ENCODE data around the gene TWIST2.

Gene TWIST2

GRCh38 chr2:238913931-238914647 lies 66.2 kb downstream of the TWIST2 start:
- Histone ChIP-seq H3K36me3 (ENCODE audit: control insufficient read depth, insufficient read depth, low read length) (no peaks in the 10 kb centered on the region), H3K4me3 (ENCODE audit: low read depth, low read length) (no peak overlapping the region), H3K27me3 (ENCODE audit: control insufficient read depth, insufficient read depth, low read length) (no peaks in the 10 kb centered on the region), H3K9me3 (ENCODE audit: control insufficient read depth, insufficient read depth, low read depth, low read length) (peaks cover 7% of the 10 kb centered on the region; the same call in 1 of the 2 replicates), H3K27ac (ENCODE audit: low read depth, low read length) (no peak overlapping the region), H3K4me1 (ENCODE audit: control insufficient read depth, insufficient read depth, low read length) (peaks cover 11% of the 10 kb centered on the region; the same call in 1 of the 2 replicates), H3K9ac (ENCODE audit: low read length) (no peak overlapping the region)

- no peak overlapping the region for H3K27ac ChIP-seq (ENCODE audit: low read depth, low read length)
- H3K36me3 ChIP-seq (ENCODE audit: control insufficient read depth, insufficient read depth, low read length), result no peaks in the 10 kb centered on the region
- H3K4me1 ChIP-seq (ENCODE audit: control insufficient read depth, insufficient read depth, low read length), result peaks cover 6% of the 10 kb centered on the region; the same call in 1 of the 2 replicates
- H3K9me3 ChIP-seq (ENCODE audit: control insufficient read depth, insufficient read depth, low read depth, low read length), result peaks cover 7% of the 10 kb centered on the region; the same call in 1 of the 2 replicates
- H3K27me3 ChIP-seq (ENCODE audit: control insufficient read depth, insufficient read depth, low read length), result no peaks in the 10 kb centered on the region
- H3K4me3 ChIP-seq (ENCODE audit: low read depth, low read length), result no peak overlapping the region
- H3K9ac ChIP-seq (ENCODE audit: low read length), result no peak overlapping the region
Observed at GRCh38 chr2:238914648-238915015, 66.7 kb downstream of the TWIST2 start.

GRCh38 chr2:238915196-238915595 lies 67.3 kb downstream of the TWIST2 start:
- Histone ChIP-seq H3K4me3 (ENCODE audit: low read depth, low read length) (no peak overlapping the region), H3K27me3 (ENCODE audit: control insufficient read depth, insufficient read depth, low read length) (no peaks in the 10 kb centered on the region), H3K4me1 (ENCODE audit: control insufficient read depth, insufficient read depth, low read length) (peaks cover 5% of the 10 kb centered on the region; the same call in 1 of the 2 replicates), H3K9me3 (ENCODE audit: control insufficient read depth, insufficient read depth, low read depth, low read length) (peaks cover 7% of the 10 kb centered on the region; the same call in 1 of the 2 replicates), H3K27ac (ENCODE audit: low read depth, low read length) (no peak overlapping the region), H3K36me3 (ENCODE audit: control insufficient read depth, insufficient read depth, low read length) (no peaks in the 10 kb centered on the region), H3K9ac (ENCODE audit: low read length) (no peak overlapping the region)

- Histone ChIP-seq H3K9me3 (ENCODE audit: control insufficient read depth, insufficient read depth, low read depth, low read length) (peaks cover 7% of the 10 kb centered on the region; the same call in 1 of the 2 replicates), H3K27ac (ENCODE audit: low read depth, low read length) (no peak overlapping the region), H3K9ac (ENCODE audit: low read length) (no peak overlapping the region), H3K4me1 (ENCODE audit: control insufficient read depth, insufficient read depth, low read length) (peaks cover 5% of the 10 kb centered on the region; the same call in 1 of the 2 replicates), H3K4me3 (ENCODE audit: low read depth, low read length) (no peak overlapping the region), H3K27me3 (ENCODE audit: control insufficient read depth, insufficient read depth, low read length) (no peaks in the 10 kb centered on the region), H3K36me3 (ENCODE audit: control insufficient read depth, insufficient read depth, low read length) (no peaks in the 10 kb centered on the region)
Observed at GRCh38 chr2:238915596-238915995, 67.7 kb downstream of the TWIST2 start.

- H3K9ac ChIP-seq (ENCODE audit: low read length), result no peak overlapping the region
- peaks cover 5% of the 10 kb centered on the region; the same call in 1 of the 2 replicates for H3K4me1 ChIP-seq (ENCODE audit: control insufficient read depth, insufficient read depth, low read length)
- no peaks in the 10 kb centered on the region for H3K27me3 ChIP-seq (ENCODE audit: control insufficient read depth, insufficient read depth, low read length)
- no peak overlapping the region for H3K4me3 ChIP-seq (ENCODE audit: low read depth, low read length)
- H3K36me3 ChIP-seq (ENCODE audit: control insufficient read depth, insufficient read depth, low read length), result no peaks in the 10 kb centered on the region
- no peak overlapping the region for H3K27ac ChIP-seq (ENCODE audit: low read depth, low read length)
- peaks cover 7% of the 10 kb centered on the region; the same call in 1 of the 2 replicates for H3K9me3 ChIP-seq (ENCODE audit: control insufficient read depth, insufficient read depth, low read depth, low read length)
Observed at GRCh38 chr2:238916176-238916874, 68.4 kb downstream of the TWIST2 start.

- H3K36me3 ChIP-seq (ENCODE audit: control insufficient read depth, insufficient read depth, low read length), result no peaks in the 10 kb centered on the region
- no peak overlapping the region for H3K27ac ChIP-seq (ENCODE audit: low read depth, low read length)
- peaks cover under 1% of the 10 kb centered on the region; the same call in 1 of the 2 replicates for H3K4me1 ChIP-seq (ENCODE audit: control insufficient read depth, insufficient read depth, low read length)
- H3K9ac ChIP-seq (ENCODE audit: low read length), result no peak overlapping the region
- no peaks in the 10 kb centered on the region for H3K27me3 ChIP-seq (ENCODE audit: control insufficient read depth, insufficient read depth, low read length)
- H3K4me3 ChIP-seq (ENCODE audit: low read depth, low read length), result no peak overlapping the region
- H3K9me3 ChIP-seq (ENCODE audit: control insufficient read depth, insufficient read depth, low read depth, low read length), result peaks cover 7% of the 10 kb centered on the region; the same call in 1 of the 2 replicates
Observed at GRCh38 chr2:238916875-238917590, 69.1 kb downstream of the TWIST2 start.

- no peaks in the 10 kb centered on the region for H3K36me3 ChIP-seq (ENCODE audit: control insufficient read depth, insufficient read depth, low read length)
- H3K4me1 ChIP-seq (ENCODE audit: control insufficient read depth, insufficient read depth, low read length), result no peaks in the 10 kb centered on the region; the same call in 1 of the 2 replicates
- H3K27me3 ChIP-seq (ENCODE audit: control insufficient read depth, insufficient read depth, low read length), result no peaks in the 10 kb centered on the region; the same call in 1 of the 2 replicates
- H3K9me3 ChIP-seq (ENCODE audit: control insufficient read depth, insufficient read depth, low read depth, low read length), result peaks cover 7% of the 10 kb centered on the region; the same call in 1 of the 2 replicates
- H3K9ac ChIP-seq (ENCODE audit: low read length), result no peak overlapping the region
- no peak overlapping the region for H3K4me3 ChIP-seq (ENCODE audit: low read depth, low read length)
- no peak overlapping the region for H3K27ac ChIP-seq (ENCODE audit: low read depth, low read length)
Observed at GRCh38 chr2:238919307-238919706, 71.4 kb downstream of the TWIST2 start.

- no peak overlapping the region for H3K27ac ChIP-seq (ENCODE audit: low read depth, low read length)
- no peak overlapping the region for H3K4me3 ChIP-seq (ENCODE audit: low read depth, low read length)
- no peaks in the 10 kb centered on the region for H3K36me3 ChIP-seq (ENCODE audit: control insufficient read depth, insufficient read depth, low read length)
- H3K9me3 ChIP-seq (ENCODE audit: control insufficient read depth, insufficient read depth, low read depth, low read length), result peaks cover 4% of the 10 kb centered on the region; the same call in 1 of the 2 replicates
- H3K4me1 ChIP-seq (ENCODE audit: control insufficient read depth, insufficient read depth, low read length), result no peaks in the 10 kb centered on the region; the same call in 1 of the 2 replicates
- H3K9ac ChIP-seq (ENCODE audit: low read length), result no peak overlapping the region
- H3K27me3 ChIP-seq (ENCODE audit: control insufficient read depth, insufficient read depth, low read length), result no peaks in the 10 kb centered on the region; the same call in 1 of the 2 replicates
Observed at GRCh38 chr2:238920053-238920452, 72.2 kb downstream of the TWIST2 start.

GRCh38 chr2:238920601-238921001 lies 72.7 kb downstream of the TWIST2 start:
- H3K9ac ChIP-seq (ENCODE audit: low read length), result no peak overlapping the region
- no peaks in the 10 kb centered on the region for H3K36me3 ChIP-seq (ENCODE audit: control insufficient read depth, insufficient read depth, low read length)
- no peaks in the 10 kb centered on the region for H3K9me3 ChIP-seq (ENCODE audit: control insufficient read depth, insufficient read depth, low read depth, low read length)
- H3K27ac ChIP-seq (ENCODE audit: low read depth, low read length), result no peak overlapping the region
- no peaks in the 10 kb centered on the region; the same call in 1 of the 2 replicates for H3K27me3 ChIP-seq (ENCODE audit: control insufficient read depth, insufficient read depth, low read length)
- no peaks in the 10 kb centered on the region; the same call in 1 of the 2 replicates for H3K4me1 ChIP-seq (ENCODE audit: control insufficient read depth, insufficient read depth, low read length)
- H3K4me3 ChIP-seq (ENCODE audit: low read depth, low read length), result no peak overlapping the region

- H3K4me1 ChIP-seq (ENCODE audit: control insufficient read depth, insufficient read depth, low read length), result no peaks in the 10 kb centered on the region; the same call in 1 of the 2 replicates
- H3K9ac ChIP-seq (ENCODE audit: low read length), result no peak overlapping the region
- no peaks in the 10 kb centered on the region for H3K36me3 ChIP-seq (ENCODE audit: control insufficient read depth, insufficient read depth, low read length)
- H3K27me3 ChIP-seq (ENCODE audit: control insufficient read depth, insufficient read depth, low read length), result no peaks in the 10 kb centered on the region; the same call in 1 of the 2 replicates
- no peak overlapping the region for H3K27ac ChIP-seq (ENCODE audit: low read depth, low read length)
- H3K4me3 ChIP-seq (ENCODE audit: low read depth, low read length), result no peak overlapping the region
- H3K9me3 ChIP-seq (ENCODE audit: control insufficient read depth, insufficient read depth, low read depth, low read length), result no peaks in the 10 kb centered on the region
Observed at GRCh38 chr2:238921259-238921658, 73.4 kb downstream of the TWIST2 start.

Measured in HUES6 (cell line).